A673 (cell line): Measurements from ENCODE around the gene GAS7. TPM values are rescaled to one million over a fixed set of nuclear protein-coding genes. Genes with fewer than 3 reads are reported as not detected.

Experiments used
- BruUV-seq: library from RNA; stranded (reverse); fragments of 400-500 nt; replicated peaks from 2 replicates; lab custom pipeline; 2021; lab: Mats Ljungman, UMichigan
- CTCF ChIA-PET: fragments of 300-600 bp; sonication (Branson Sonifier 250); formaldehyde crosslinking; loops from one replicate; lab custom pipeline; 2022; ENCODE audit warnings: antibody characterized with exemption; lab: Charles Lee
- POLR2A ChIA-PET: fragments of 300-600 bp; sonication (Branson Sonifier 250); formaldehyde crosslinking; loops from one replicate; lab custom pipeline; 2022; ENCODE audit warnings: antibody characterized with exemption; ENCODE audit not compliant: low non-redundant PET; lab: Charles Lee
- DNase-seq: peaks from one replicate; pipeline ENCODE4 v3.0.0-alpha.2; 2015; ENCODE audit warnings: low spot score
- H3K27ac ChIP-seq: fragments of 200-600 bp; sonication (generic); 2 replicates; pipeline ENCODE4 v1.5.1; 2016; ENCODE audit warnings: mixed run types, low read depth, mild to moderate bottlenecking, mixed read lengths, antibody characterized with exemption, low read length; ENCODE audit not compliant: poor library complexity, severe bottlenecking
- H3K27me3 ChIP-seq: fragments of 200-600 bp; sonication (generic); replicated peaks from 2 replicates; pipeline ENCODE4 v1.6.1; 2017; ENCODE audit warnings: mixed run types, low read depth, mild to moderate bottlenecking, mixed read lengths, antibody characterized with exemption, low read length; ENCODE audit not compliant: insufficient read depth, poor library complexity
- H3K36me3 ChIP-seq: fragments of 200-600 bp; sonication (generic); 2 replicates; pipeline ENCODE4 v1.6.1; 2016; ENCODE audit warnings: mixed run types, mild to moderate bottlenecking, mixed read lengths, antibody characterized with exemption, low read length; ENCODE audit not compliant: insufficient read depth, poor library complexity, severe bottlenecking
- H3K4me1 ChIP-seq: fragments of 200-600 bp; sonication (generic); 2 replicates; pipeline ENCODE4 v1.6.1; 2017; ENCODE audit warnings: mixed run types, mild to moderate bottlenecking, mixed read lengths, antibody characterized with exemption, low read length; ENCODE audit not compliant: insufficient read depth, poor library complexity, severe bottlenecking
- H3K4me3 ChIP-seq: fragments of 200-600 bp; sonication (generic); 2 replicates; pipeline ENCODE4 v1.5.1; 2016; ENCODE audit warnings: low read depth, mixed run types, mild to moderate bottlenecking, mixed read lengths, low read length; ENCODE audit not compliant: poor library complexity, severe bottlenecking
- H3K9me3 ChIP-seq: fragments of 200-600 bp; sonication (generic); 2 replicates; pipeline ENCODE4 v1.6.1; 2016; ENCODE audit warnings: mixed run types, low read depth, mild to moderate bottlenecking, mixed read lengths, antibody characterized with exemption, low read length; ENCODE audit not compliant: poor library complexity, severe bottlenecking
- EZH2 ChIP-seq: fragments of 200-600 bp; sonication (generic); IDR thresholded peaks from 2 replicates; pipeline ENCODE4 v1.6.1; 2017; ENCODE audit warnings: borderline replicate concordance, low read depth, mild to moderate bottlenecking, mixed read lengths, antibody characterized with exemption, low read length; ENCODE audit not compliant: poor library complexity, severe bottlenecking
- intact Hi-C: fragments of 100-400 bp; cut with micrococcal nuclease; formaldehyde crosslinking; loops from one replicate; pipeline ENCODE4 v1.10.0; 2022; ENCODE audit not compliant: unreplicated experiment
- total RNA-seq: library from RNA; stranded (reverse); gene quantifications from 2 replicates; pipeline ENCODE4 v1.2.3, GENCODE V29; 2021
- TF ChIP-seq, protein P1 (sequence below): fragments of 300-800, 200-600 bp; sonication (generic); conservative IDR thresholded peaks from 2 replicates; pipeline ENCODE4 v1.5.1; 2017; ENCODE audit warnings: low read depth, mild to moderate bottlenecking, antibody characterized with exemption, low read length, moderate library complexity, mixed read lengths

GAS7 gene
- total RNA-seq, 1 experiment from 2014 or later: 2.3 TPM

DNA sequence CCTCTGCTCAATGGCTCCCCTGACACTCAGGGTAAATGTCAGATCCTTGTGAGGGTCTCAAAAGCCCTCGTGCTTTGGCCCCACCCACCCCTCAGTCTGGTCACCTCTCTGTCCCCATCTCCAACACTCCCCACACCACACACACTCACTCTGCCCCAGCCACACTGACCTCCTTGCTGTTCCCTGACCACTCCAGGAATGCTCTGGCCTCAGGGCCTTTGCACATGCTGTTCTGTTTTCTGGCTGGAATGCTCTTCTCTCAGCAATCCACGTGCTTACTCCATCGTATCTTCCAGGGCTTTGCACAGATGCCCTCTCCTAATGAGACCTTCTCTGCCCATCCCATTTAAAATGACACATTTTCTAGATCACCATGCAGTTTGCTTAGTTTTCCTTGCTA lies 28.2 kb downstream of the GAS7 start:
- intact Hi-C loops: no loop called here
- DNase-seq: no peak
- no TSS peak for BruUV-seq
- no peak overlapping the region for H3K4me3 ChIP-seq
- ChIA-PET CTCF (interaction anchor here (0.5 kb wide), 1 partner anchor 1760 kb away, joined by 8 read pairs; no protein-coding TSS in a partner anchor), POLR2A (no interaction called here)
- H3K36me3 ChIP-seq: no peaks in the 10 kb centered on the region
- H3K9me3 ChIP-seq: no peaks in the 10 kb centered on the region
- H3K27ac ChIP-seq: no peak overlapping the region
- H3K4me1 ChIP-seq: peaks cover 12% of the 10 kb centered on the region
- TF ChIP-seq EZH2: no peak
- TF ChIP-seq, protein P1, sequence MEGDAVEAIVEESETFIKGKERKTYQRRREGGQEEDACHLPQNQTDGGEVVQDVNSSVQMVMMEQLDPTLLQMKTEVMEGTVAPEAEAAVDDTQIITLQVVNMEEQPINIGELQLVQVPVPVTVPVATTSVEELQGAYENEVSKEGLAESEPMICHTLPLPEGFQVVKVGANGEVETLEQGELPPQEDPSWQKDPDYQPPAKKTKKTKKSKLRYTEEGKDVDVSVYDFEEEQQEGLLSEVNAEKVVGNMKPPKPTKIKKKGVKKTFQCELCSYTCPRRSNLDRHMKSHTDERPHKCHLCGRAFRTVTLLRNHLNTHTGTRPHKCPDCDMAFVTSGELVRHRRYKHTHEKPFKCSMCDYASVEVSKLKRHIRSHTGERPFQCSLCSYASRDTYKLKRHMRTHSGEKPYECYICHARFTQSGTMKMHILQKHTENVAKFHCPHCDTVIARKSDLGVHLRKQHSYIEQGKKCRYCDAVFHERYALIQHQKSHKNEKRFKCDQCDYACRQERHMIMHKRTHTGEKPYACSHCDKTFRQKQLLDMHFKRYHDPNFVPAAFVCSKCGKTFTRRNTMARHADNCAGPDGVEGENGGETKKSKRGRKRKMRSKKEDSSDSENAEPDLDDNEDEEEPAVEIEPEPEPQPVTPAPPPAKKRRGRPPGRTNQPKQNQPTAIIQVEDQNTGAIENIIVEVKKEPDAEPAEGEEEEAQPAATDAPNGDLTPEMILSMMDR: no peak
- H3K27me3 ChIP-seq: no peaks in the 10 kb centered on the region

DNA sequence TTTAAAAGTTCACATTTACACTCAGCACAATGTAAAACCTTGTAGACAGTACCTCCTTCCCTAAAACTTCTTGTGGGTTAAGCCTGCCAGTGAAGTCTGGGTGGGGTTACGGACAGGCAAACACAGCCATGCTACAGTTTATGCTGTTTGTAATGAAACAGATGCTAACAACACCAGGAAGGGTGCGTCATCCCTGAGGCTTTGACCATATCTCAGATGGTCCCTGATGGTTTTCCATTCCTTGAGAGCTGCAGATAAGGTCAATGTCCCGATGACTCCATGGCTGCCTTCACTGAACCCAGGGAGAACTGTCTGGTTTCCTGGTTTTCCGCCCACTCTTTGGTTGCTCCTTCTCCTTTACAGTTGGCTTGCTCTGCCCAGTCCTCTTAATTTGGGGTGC lies 29.1 kb downstream of the GAS7 start:
- Histone ChIP-seq H3K4me3 (no peak overlapping the region), H3K36me3 (no peaks in the 10 kb centered on the region), H3K27ac (no peak overlapping the region), H3K4me1 (peaks cover 12% of the 10 kb centered on the region), H3K9me3 (no peaks in the 10 kb centered on the region), H3K27me3 (no peaks in the 10 kb centered on the region)
- intact Hi-C loops: no loop called here
- TF ChIP-seq, protein P1: no peak
- no peak for TF ChIP-seq EZH2
- ChIA-PET POLR2A (no interaction called here), CTCF (no interaction called here)
- DNase-seq: no peak
- no TSS peak for BruUV-seq

DNA sequence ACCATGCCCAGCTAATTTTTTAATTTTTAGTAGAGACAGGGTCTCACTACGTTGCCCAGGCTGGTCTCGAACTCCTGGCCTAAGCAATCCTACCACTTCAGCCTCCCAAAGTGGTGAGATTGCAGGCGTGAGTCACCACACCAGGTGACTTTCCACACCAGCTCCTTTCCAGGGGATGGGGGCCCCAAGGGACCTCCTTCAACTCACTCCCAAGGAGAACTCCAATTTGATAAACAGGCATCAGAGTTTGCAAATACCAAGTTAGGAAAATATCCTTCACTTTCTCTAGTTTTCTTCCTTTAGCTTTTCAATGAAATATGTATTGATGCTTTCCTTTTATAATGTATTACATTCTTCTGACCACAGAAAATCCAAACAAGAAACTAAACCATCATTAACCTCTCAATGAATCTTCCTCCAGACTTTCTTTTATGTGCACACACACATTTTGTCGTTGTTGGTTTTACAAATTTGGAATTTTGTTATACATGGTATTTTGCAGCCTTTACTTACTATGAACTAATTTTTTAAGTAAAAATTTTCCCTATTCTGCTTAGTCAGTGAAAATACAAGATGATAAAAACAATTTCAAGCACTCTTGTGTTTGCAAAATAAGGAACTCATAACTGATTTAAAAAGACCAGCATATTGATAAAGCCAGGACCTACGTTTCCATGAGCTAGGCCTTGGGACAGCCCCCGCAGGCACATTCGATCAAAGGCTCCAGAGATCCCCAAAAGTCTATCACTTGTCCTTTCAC lies 32.0 kb downstream of the GAS7 start:
- ChIA-PET POLR2A (no interaction called here), CTCF (no interaction called here)
- H3K4me3 ChIP-seq: no peak overlapping the region
- intact Hi-C loops: no loop called here
- H3K9me3 ChIP-seq: no peaks in the 10 kb centered on the region
- no peaks in the 10 kb centered on the region for H3K36me3 ChIP-seq
- TF ChIP-seq, protein P1: no peak
- no peak for TF ChIP-seq EZH2
- no peak overlapping the region for H3K27ac ChIP-seq
- no peak for DNase-seq
- peaks cover 5% of the 10 kb centered on the region for H3K4me1 ChIP-seq
- no peaks in the 10 kb centered on the region for H3K27me3 ChIP-seq
- BruUV-seq: no TSS peak
